ENCODE measurements around the gene DPEP1. TPM values are rescaled to one million over a fixed set of nuclear protein-coding genes. Genes with fewer than 3 reads are reported as not detected.
"Not testable (repeated sequence)": the region's sequence is repeated elsewhere in the genome, so short reads cannot be mapped to it uniquely, and the experiment has no call there.

DPEP1 gene
- total RNA-seq, 2 experiments from 2014 or later = not detected

DNA sequence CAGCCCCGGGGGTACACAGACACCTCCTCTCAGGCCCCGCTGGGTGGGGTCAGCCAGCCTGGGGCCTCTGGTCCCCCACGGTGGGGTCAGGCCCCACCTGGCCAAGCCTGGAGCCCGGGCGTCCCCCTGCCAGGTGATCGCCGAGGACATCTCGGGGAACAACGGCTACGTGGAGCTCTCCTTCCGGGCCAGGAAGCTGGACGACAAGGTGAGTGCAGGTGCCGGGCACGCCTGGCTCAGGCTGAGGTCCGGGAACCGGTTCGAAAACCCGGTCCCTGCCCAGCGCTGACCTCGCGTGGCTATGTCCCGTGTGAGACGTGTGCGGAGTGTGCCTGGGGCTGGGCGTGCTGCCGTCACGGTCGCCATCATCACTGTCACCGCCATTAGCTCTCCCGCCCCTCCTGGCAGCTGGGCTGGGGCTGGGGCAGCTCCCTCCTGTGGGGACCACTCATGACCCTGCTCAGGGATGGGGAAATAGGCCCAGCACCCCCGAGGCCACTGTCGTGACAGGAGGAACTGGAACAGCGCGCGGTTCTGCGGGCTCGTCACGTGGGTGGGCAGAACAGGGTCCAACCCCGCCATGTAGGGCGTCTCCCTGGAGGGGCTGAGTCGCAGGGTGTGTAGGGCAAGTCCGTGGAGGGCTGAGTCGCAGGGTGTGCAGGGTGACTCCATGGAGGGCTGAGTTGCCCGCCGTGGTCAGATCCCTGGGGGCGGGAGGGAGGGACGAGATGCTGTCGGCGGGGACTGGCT, 29.4 kb upstream of the DPEP1 start:
- no peak for ATAC-seq (ENCODE audit: low read depth)
- DNase-seq = no peak
- Mint-ChIP-seq H3K36me3 (no peaks in the 10 kb centered on the region), H3K4me1 (no peaks in the 10 kb centered on the region), H3K27ac (no peak overlapping the region), H3K9me3 (no peaks in the 10 kb centered on the region), H3K27me3 (no peaks in the 10 kb centered on the region), H3K4me3 (no peak overlapping the region)
- POLR2A ChIA-PET = no interaction called here

DNA sequence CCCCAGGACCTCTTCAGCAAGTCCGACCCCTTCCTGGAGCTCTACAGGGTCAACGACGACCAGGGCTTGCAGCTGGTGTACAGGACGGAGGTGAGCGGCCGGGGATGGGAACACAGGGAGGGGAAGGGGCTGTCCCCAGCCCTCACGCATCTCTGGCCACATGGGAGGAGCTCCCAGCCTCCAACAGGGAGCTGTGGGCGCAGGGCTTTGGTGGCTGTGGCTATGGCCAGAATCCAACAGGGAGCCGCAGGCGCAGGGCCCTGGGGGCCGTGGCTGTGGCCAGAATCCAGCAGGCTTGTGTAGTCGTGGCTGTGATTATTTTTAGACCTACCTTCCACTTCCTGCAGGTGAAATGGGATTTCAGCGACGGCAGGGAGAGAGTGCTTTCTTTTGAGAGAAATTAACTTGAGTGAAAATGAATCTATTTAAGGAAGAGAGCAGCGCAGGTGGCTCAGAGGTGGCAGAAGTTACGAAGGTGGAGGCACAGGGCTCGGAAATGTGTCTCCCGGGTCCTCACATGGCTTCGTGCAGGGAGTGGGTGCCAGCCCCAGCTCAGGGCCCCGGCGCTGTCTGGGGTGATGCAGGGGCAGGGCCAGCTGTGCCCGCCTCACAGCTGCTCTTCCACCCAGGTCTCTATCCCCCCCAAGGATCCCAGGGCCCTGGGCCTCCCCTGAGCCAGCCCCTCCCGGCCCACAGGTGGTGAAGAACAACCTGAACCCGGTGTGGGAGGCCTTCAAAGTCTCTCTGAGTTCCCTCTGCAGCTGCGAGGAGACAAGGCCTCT, 28.5 kb upstream of the DPEP1 start:
- Mint-ChIP-seq H3K4me1 (no peaks in the 10 kb centered on the region), H3K9me3 (no peaks in the 10 kb centered on the region), H3K27me3 (no peaks in the 10 kb centered on the region), H3K36me3 (no peaks in the 10 kb centered on the region), H3K4me3 (no peak overlapping the region), H3K27ac (no peak overlapping the region)
- POLR2A ChIA-PET = no interaction called here
- ATAC-seq (ENCODE audit: low read depth) = no peak
- DNase-seq = no peak

DNA sequence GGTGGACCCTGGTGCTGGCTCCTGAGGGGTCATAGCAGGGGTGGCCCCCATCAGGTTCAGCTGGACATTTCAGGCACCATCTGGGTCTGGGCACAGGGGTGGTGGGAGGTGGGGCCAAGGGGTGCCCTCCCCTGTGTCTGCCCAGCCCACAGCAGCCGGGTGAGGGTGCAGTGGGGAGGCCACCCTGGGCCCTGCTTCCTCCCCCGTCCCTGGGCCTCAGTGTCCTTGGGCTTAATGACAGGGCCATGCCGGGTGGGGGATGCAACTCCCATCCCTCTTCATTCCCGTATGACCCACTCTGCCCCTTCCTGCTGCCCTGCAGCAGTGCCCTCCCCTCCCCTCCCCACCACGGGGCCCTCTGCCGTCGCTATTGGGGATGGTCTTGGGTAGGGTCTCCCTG, 27.2 kb upstream of the DPEP1 start:
- H3K9me3 Mint-ChIP-seq = no peaks in the 10 kb centered on the region
- POLR2A ChIA-PET = no interaction called here
- H3K4me3 Mint-ChIP-seq = no peak overlapping the region
- no peak overlapping the region for H3K27ac Mint-ChIP-seq
- no peaks in the 10 kb centered on the region for H3K4me1 Mint-ChIP-seq
- no peak for ATAC-seq (ENCODE audit: low read depth)
- no peaks in the 10 kb centered on the region for H3K36me3 Mint-ChIP-seq
- no peaks in the 10 kb centered on the region for H3K27me3 Mint-ChIP-seq
- DNase-seq = no peak

DNA sequence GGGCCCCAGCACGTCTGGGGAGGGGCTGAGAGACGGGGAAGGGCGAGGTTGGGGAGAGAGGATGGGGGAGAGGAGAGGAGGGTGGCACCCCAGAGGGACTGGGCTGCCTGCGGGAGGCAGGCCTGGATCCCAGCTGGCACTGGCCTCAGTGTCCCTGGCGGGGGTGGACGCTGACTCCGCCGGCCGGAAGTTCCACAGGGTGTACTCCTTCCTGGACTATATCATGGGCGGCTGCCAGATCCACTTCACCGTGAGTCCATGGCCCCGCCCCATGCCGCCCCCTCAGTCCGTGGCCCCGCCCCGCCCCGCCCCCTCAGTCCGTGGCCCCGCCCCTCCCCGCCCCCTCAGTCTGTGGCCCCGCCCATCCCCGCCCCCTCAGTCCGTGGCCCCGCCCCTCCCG, 26.6 kb upstream of the DPEP1 start:
- Mint-ChIP-seq H3K27me3 (no peaks in the 10 kb centered on the region), H3K27ac (no peak overlapping the region), H3K4me1 (no peaks in the 10 kb centered on the region), H3K4me3 (no peak overlapping the region), H3K9me3 (no peaks in the 10 kb centered on the region), H3K36me3 (no peaks in the 10 kb centered on the region)
- peak; percentile 34 for DNase-seq
- no peak for ATAC-seq (ENCODE audit: low read depth)
- POLR2A ChIA-PET = no interaction called here

DNA sequence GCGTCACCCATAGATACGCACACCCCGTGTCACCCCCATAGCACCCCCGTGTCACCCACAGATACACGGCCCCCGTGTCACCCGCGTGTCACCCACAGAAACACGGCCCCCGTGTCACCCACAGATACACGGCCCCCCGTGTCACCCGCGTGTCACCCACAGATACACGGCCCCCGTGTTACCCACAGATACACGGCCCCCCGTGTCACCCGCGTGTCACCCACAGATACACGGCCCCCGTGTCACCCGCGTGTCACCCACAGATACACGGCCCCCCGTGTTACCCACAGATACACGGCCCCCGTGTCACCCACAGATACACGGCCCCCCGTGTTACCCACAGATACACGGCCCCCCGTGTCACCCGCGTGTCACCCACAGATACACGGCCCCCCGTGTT, 25.8 kb upstream of the DPEP1 start:
- H3K27me3 Mint-ChIP-seq; H3K4me1 Mint-ChIP-seq; DNase-seq; H3K36me3 Mint-ChIP-seq; POLR2A ChIA-PET; ATAC-seq (ENCODE audit: low read depth); H3K27ac Mint-ChIP-seq; H3K4me3 Mint-ChIP-seq; H3K9me3 Mint-ChIP-seq: not testable (repeated sequence)

DNA sequence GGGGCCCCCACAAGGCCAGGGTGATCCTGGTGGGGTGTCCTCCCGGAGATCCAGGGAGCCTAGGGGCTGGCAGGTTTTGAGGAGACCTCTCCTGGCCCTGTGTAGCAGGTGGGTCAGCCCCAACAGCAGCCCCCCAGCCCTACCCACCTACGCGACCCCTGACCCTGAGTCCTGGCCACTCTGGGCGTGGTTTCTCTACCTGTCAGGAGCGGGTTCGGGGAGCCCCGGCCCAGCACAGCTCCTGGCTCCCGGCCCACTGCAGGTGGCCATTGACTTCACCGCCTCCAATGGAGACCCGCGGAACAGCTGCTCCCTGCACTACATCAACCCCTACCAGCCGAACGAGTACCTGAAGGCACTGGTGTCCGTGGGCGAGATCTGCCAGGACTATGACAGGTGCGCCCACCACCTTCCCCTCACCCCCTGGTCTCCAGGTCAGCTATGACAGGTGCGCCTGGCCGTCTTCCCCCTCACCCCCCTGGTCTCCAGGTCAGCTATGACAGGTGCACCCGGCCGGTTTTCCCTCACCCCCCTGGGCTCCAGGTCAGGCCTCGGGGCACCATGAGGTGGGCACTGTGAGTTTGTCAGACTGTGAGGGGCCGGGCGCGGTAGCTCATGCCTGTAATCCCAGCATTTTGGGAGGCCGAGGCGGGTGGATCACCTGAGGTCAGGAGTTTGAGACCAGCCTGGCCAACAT, 24.9 kb upstream of the DPEP1 start:
- H3K27me3 Mint-ChIP-seq = no peaks in the 10 kb centered on the region
- H3K36me3 Mint-ChIP-seq = no peaks in the 10 kb centered on the region
- no peak overlapping the region for H3K4me3 Mint-ChIP-seq
- no peak overlapping the region for H3K27ac Mint-ChIP-seq
- no peak for DNase-seq
- no peak for ATAC-seq (ENCODE audit: low read depth)
- POLR2A ChIA-PET = no interaction called here
- H3K9me3 Mint-ChIP-seq = no peaks in the 10 kb centered on the region
- peaks cover 2% of the 10 kb centered on the region for H3K4me1 Mint-ChIP-seq

DNA sequence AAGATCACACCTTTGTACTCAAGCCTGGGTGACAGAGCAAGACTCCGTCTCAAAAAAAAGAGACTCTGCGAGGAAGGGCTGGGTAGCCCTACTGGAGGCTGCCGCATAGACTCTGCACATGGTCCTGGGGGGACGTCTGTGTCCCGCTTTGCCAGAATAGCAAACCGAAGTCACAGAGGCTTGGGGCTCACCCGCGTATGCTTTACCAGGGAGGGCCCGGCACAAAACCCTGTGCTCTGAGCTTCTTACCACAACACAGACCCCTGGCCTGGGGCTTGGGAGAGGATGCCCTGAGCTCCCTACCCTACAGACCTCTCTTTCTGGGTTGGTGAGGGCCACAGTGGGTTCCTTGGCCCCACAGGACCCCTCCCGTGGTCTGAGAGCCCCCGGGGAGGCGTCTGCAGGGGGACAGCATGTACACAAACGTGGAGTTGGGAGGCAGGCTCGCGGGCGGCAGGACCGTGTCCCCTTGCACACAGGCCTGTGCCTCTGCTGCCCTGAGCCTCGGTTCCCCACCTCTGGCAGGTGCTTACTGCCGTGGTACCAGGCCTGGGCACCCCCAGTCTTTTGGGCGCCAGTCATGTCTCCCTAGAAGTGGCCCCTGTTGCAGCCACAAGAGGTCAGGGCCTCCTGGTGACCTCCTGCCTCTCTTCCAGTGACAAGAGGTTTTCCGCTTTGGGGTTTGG, 24.1 kb upstream of the DPEP1 start:
- DNase-seq = no peak
- Mint-ChIP-seq H3K9me3 (no peaks in the 10 kb centered on the region), H3K27ac (no peak overlapping the region), H3K36me3 (no peaks in the 10 kb centered on the region), H3K4me3 (no peak overlapping the region), H3K27me3 (no peaks in the 10 kb centered on the region), H3K4me1 (peaks cover 6% of the 10 kb centered on the region)
- POLR2A ChIA-PET = no interaction called here
- ATAC-seq (ENCODE audit: low read depth) = no peak

DNA sequence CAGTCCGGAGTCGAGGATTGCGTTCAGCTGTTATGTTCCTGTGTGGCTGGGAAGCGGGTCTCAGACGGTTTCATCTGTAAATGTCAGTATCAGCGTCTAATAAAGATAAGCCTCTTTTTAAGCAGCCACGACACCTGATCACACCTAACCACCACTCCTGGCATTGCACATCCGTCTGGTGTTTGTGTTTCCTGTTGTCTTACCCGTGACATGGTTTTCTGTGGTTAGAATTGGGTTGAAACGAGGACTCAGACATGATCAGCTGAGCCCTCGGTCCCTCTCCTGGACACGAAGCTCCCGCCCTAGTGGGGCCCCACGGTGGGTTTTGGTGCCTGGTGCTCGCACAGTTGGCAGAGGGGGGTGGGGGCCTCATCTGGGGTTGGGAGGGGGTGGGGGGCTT, 19.6 kb upstream of the DPEP1 start:
- H3K4me1 Mint-ChIP-seq = peaks cover 8% of the 10 kb centered on the region
- no peak overlapping the region for H3K27ac Mint-ChIP-seq
- H3K36me3 Mint-ChIP-seq = no peaks in the 10 kb centered on the region
- H3K27me3 Mint-ChIP-seq = no peaks in the 10 kb centered on the region
- no peaks in the 10 kb centered on the region for H3K9me3 Mint-ChIP-seq
- H3K4me3 Mint-ChIP-seq = peak overlapping the region; percentile 48
- DNase-seq (peak; percentile 38), ATAC-seq (ENCODE audit: low read depth) (peak; percentile 56)
- POLR2A ChIA-PET = no interaction called here

DNA sequence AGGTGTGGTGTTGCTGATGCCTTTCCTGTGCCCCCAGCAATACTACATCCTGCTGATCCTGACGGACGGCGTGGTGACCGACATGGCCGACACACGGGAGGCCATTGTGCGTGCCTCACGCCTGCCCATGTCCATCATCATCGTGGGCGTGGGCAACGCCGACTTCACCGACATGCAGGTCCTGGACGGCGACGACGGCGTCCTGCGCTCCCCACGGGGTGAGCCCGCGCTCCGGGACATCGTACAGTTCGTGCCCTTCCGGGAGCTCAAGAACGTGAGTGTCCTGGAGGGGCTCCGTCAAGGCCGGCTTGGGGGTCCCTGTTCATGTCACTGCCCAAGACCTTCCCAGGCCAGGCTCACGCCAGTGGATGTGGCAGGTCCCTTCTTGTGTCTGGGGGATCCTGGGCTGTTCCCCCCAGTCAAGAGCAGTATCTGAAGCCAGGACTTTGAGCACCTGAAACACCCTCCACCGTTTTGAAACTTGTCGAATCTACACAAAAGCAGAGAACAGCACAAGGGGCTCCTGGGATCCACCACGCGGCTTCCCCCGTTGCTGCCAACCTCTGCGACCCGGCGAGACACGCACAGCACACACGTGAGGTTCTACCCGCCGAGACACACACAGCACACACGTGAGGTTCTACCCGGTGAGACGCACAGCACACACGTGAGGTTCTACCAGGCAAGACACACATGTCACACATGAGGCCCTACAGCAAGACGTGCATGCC, 17.9 kb upstream of the DPEP1 start:
- ATAC-seq (ENCODE audit: low read depth) (no peak), DNase-seq (no peak)
- Mint-ChIP-seq H3K9me3 (no peaks in the 10 kb centered on the region), H3K27me3 (no peaks in the 10 kb centered on the region), H3K4me1 (peaks cover 8% of the 10 kb centered on the region), H3K36me3 (no peaks in the 10 kb centered on the region), H3K27ac (no peak overlapping the region), H3K4me3 (no peak overlapping the region)
- POLR2A ChIA-PET = no interaction called here

DNA sequence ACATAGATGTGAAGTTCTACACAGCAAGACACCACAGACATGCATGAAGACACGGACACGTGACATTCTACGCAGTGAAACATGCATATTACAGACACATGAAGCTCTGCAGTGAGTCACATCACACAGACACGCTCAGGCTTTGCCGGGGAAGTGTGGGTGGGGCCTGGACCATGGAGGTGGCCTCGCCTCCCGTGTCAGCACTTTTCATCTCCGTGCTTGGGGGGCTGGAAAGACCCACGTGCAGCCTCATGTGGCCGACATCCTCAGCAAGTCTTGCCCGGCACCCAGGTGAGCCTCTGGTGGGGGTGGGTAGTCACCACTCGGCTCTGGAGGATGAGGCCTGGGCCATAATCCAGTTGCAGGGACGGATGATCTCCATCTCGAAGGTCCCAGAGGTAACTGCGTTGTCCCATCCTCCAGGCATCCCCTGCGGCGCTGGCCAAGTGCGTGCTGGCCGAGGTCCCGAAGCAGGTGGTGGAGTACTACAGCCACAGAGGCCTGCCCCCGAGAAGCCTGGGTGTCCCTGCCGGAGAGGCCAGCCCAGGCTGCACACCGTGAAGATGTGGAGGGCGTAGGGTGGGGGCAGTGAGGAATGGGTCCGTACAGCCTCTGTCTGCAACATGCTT, 17.3 kb upstream of the DPEP1 start:
- H3K9me3 Mint-ChIP-seq = no peaks in the 10 kb centered on the region
- H3K4me1 Mint-ChIP-seq = peaks cover 8% of the 10 kb centered on the region
- no peaks in the 10 kb centered on the region for H3K27me3 Mint-ChIP-seq
- H3K4me3 Mint-ChIP-seq = no peak overlapping the region
- H3K36me3 Mint-ChIP-seq = no peaks in the 10 kb centered on the region
- H3K27ac Mint-ChIP-seq = no peak overlapping the region
- DNase-seq (no peak), ATAC-seq (ENCODE audit: low read depth) (no peak)
- POLR2A ChIA-PET = no interaction called here

DNA sequence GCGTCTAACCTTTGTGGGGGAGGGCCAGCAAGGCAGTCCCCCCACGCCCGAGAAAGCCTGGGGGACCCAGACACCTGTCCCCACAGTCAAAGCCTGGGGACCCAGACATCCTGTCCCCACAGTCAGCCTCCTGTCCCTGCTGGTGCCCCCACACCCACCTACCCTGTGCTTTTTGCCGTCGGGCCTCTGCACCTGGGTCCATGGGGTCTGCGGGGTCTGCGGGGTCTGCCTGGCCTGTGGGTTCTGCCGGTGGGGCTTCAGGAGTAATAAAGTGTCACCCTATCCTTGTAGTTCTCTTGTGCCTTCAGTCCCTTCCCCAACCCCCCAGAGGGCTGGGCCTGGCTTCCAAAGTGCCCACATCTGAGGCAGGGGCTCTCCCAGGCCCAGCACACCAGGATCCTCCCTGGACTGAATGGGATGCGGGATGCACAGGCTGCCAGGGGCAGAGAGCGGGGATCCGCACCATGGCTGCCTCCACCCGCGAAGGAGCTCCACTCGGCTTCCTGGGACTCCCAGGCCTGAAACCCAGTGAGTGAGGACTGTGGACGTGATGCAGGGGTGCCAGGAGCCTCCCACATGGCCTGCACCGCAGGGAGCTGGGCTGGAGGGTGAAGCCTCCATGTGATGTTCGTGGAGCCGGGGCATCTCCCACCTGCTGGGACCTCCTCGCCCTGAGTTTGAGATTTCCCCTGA, 16.3 kb upstream of the DPEP1 start:
- POLR2A ChIA-PET = no interaction called here
- no peak for ATAC-seq (ENCODE audit: low read depth)

DNA sequence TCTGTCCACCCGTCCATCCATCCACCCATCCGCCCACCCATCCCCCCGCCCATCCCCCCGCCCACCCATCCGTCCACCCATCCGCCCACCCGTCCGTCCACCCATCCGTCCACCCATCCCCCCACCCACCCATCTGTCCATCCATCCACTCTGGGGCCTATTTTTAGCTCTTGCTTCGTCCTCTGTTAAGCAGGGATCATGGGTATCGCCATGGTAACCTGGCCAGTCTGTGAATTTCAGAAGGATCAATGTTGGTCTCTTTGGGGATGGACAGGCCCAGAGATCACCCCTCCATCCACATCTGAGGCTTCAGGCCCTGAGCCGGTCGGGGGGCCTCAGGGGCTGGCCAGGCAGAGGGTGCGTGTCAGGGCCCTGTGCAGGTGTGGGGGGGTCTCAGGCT, 15.2 kb upstream of the DPEP1 start:
- Mint-ChIP-seq H3K4me1 (peaks cover 13% of the 10 kb centered on the region), H3K4me3 (no peak overlapping the region), H3K27ac (no peak overlapping the region), H3K9me3 (no peaks in the 10 kb centered on the region), H3K36me3 (no peaks in the 10 kb centered on the region), H3K27me3 (no peaks in the 10 kb centered on the region)
- DNase-seq = no peak
- ATAC-seq (ENCODE audit: low read depth) = no peak
- POLR2A ChIA-PET = no interaction called here

More for the DNA sequence above, 16.3 kb upstream of the DPEP1 start:
- Mint-ChIP-seq H3K27me3 (no peaks in the 10 kb centered on the region), H3K4me3 (no peak overlapping the region), H3K4me1 (peaks cover 8% of the 10 kb centered on the region), H3K9me3 (no peaks in the 10 kb centered on the region), H3K36me3 (no peaks in the 10 kb centered on the region), H3K27ac (no peak overlapping the region)
- no peak for DNase-seq

Data from activated naive CD8-positive, alpha-beta T cell treated with anti-CD3 and anti-CD28 coated beads, Interleukin-2, amount 10 ng/mL, durations not matched to agents 7 days and 5 days (primary cell).